HG02571 (cell line): ENCODE measurements around the gene PLCG2.

ENCODE experiments used
- ATAC-seq: cut with Tn5 transposase; IDR thresholded peaks from one replicate; pipeline ENCODE4 v1.9.1; 2021; ENCODE audit warnings: mild to moderate bottlenecking, moderate library complexity; ENCODE audit not compliant: unreplicated experiment

PLCG2 gene

DNA sequence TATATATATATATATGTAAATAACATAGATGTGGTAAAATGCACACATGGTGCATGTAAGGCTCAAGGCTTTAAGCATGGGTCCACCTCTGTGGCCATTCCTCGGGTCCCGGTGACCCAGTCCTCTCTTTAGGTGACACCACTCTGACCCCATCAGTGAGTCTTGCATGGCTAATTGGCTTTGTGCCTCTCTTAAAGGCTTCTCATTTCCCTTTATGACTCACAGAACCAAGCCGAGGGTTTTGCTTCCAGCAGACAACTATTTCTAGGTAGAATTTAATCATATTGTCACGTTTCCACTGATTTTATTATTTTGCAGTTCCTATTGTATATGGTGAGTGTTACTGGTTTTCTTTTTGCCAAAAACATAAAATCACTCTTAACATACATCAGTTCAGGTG is 59.7 kb downstream of the PLCG2 start:
- ATAC-seq = peak; percentile 44

DNA sequence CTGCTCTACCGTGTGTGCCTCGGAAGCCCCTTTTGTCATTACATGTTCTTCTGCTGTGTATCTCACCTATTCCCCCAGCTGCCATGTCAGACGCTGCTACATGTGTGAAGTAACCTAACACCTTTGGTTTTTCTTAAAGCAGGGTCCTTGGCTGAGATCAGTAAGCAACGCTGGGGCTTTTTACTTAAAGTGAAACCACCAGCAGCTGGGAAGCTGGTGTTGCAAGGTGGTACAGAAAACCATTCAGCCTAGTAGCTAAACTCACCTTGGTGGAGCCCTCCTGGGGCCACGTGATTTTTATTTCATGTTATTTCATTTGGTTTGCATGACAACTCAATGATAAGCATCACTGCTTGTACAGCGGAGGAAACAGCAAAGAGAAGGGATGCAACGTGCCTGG is 62.6 kb downstream of the PLCG2 start:
- ATAC-seq = peak; percentile 43

DNA sequence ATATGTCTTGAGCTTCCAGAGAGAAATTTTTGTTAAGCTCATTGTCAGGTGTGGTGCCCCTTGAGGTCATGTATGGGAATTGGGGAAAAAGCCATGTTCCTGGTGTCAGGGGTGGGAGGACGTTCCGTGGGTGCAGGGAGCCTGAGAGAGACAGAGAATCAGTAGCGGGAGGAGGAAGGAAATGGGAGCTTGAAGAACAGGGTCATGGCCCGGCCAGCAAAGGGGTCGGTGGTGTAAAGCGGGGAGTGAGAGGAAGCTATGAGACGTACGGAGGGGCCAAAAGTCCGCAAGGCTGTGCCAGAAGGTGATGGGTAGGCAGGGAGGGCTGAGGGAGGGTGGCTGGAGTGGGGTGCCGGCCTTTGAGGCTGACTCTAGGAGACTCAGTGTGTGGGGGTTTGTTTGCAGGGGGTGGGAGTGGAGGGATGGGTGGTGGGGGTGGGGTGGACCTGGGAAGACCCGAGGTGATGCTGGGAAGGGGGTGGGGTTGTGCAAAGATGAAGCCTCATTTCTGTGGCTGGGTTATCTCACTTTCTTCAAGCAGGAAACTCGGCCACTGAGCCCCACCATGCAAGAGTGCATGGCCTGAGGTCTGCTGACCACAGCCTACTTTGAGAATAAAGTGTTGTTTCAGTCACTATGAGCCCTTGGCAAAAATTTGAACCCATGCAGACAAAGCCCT is 63.6 kb downstream of the PLCG2 start:
- ATAC-seq = no peak

DNA sequence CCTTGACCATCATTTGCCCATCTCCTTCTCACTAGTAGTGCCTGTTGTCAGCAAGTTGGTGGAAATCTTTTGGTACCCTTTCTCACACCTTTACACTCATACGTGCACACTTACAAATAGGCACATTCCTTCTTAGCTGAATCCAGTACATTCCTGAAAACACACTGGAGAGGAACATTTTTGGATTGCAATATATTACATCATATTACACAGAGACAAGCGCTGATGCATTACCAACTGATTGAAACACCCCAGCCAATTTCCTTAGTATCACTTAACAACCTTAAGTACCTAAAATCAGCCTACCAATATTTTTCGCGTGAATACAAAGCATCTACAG is 64.1 kb downstream of the PLCG2 start:
- no peak for ATAC-seq

- ATAC-seq = no peak
Observed at GRCh38 chr16:81843683-81844082, 64.6 kb downstream of the PLCG2 start.

GRCh38 chr16:81846105-81846504 is 67.0 kb downstream of the PLCG2 start:
- ATAC-seq = no peak

- ATAC-seq = no peak
Observed at GRCh38 chr16:81848306-81848853, 69.3 kb downstream of the PLCG2 start.

DNA sequence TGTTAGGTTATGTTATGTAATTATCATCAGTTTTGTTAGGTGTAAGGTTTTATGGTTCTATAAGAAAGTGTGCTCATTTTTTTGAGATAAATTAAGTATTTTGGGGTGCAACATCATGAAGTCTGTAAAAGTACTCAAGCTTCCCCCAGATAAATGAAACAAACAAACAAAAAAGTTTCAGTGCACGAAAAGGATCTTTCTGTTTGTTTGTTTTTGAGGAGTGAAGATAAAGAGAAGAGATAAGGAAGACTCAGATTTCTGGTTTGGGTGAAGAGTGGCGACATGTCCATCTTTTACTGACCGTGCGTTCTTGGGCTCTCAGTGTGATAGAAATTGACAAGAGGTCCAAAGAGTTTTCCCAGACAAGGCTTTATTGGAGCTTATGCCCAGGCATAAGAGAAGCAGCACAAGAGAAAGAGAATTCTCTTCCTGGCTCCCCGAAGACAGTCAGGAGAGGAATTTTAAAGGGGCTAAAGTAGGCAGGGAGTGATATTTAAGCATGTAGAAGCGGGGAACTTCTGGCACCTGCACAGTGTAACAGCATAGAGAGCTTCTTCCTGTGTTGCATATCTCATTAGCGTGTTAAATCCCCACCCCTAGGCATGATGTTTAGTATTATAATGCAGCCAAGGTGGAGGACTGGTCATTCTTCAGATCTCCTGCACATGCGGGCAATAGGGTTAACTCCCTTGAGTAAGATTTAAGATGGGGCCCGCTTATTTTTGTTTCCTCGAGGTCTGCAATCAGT is 71.3 kb downstream of the PLCG2 start:
- ATAC-seq = no peak

DNA sequence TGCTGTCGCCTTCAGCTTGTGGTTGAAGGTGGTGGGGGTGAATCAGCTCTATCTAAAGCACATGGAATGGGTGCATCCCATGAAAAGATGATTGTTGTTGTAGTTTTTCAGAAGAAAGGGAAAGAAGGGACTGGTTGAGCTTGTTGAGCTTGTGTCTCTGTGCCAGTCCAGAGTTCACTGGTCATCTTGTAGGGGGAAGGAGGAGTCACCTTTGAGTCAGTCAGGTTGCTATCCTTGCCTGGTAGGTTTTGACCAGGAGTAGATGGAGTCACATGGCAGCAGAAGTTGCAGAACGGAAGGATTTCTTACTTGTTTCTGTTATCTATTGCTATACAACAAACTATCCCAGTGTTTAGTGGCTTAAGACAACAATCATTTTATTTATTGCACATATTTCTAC is 73.3 kb downstream of the PLCG2 start:
- no peak for ATAC-seq

DNA sequence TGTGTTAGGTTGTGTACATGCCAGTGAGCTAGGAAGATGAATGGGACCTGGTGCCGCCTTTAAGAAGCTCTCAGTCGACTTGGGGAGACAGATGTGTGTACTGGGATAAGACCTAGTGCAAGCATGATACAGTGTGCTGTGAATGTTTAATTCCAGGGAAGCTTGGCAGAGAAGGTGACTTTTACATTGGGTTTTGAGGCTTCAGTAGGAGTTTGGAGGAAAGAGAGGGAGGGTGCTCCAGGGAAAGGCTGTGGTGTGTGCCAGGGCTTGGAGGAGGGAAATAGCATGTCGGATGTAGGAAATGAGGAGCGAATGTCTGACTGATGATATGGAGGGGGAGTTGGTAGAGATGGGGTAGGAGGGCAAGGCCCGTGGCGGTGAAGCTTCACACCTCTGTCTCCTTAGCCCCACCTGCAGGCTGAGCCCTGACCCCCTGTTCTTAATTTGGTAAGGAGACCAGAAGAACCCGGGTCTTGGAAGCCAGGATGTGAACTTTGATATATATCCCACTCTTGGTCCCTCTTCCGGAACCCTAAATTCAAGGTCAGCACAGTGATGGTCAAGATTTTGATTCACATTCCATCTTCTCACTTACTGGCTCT is 76.6 kb downstream of the PLCG2 start:
- ATAC-seq = no peak

GRCh38 chr16:81860287-81861266 is 81.5 kb downstream of the PLCG2 start:
- no peak for ATAC-seq

DNA sequence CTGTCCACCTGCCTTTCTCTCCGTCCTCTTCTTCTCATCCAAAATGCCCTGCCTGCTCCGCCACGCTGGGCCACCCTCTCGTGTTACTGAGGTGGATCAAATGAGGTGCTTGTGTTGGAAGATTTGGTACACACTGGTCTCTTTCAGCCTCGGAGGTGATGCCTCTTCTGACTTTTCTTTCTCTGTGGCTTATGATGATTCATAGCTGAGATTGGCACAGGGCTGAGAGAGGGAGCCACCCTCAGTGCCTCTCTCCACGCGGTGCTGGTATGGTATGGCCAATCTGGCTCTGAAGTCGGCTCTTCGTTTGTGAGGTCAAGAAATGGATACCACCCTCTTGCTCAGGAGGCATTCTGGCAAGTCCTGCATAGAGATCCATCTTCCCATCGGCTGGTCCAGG is 82.4 kb downstream of the PLCG2 start:
- ATAC-seq = no peak

GRCh38 chr16:81861915-81862314 is 82.8 kb downstream of the PLCG2 start:
- no peak for ATAC-seq

DNA sequence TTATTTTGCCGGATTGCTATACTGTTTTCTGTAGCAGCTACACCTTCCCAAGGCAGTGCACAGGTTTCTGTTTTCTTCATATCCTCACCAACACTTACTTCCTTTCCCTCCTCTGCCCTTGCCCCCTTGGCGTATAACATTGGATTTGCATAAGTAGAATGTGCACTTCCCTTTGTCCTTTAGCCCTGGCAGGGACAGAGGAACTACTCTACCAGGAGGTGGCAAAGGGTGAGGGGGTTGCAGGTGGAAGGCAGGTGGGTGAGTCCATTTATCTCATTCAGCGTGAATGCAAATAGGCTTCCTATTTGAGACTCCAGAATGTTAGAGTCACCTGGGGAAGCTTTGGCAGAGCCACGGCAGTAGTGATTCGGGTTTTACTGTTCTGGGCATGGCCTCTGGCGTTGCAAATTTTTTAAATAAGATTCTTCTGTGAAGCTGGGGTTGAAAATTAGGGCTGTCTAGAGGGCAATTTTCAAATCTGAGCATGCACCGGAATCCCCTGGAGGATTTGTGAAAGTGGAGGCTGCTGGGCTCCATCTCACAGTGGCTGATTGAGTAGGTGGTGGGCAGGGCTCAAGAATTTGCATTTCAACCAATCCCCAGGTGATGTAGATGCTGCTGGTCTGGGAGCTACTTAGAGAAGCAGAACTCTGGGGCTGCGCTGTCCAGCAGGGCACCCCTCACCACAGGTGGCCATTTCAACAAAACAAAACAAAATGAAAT is 84.7 kb downstream of the PLCG2 start:
- peak; percentile 73 for ATAC-seq

GRCh38 chr16:81864646-81865382 is 85.7 kb downstream of the PLCG2 start:
- no peak for ATAC-seq

DNA sequence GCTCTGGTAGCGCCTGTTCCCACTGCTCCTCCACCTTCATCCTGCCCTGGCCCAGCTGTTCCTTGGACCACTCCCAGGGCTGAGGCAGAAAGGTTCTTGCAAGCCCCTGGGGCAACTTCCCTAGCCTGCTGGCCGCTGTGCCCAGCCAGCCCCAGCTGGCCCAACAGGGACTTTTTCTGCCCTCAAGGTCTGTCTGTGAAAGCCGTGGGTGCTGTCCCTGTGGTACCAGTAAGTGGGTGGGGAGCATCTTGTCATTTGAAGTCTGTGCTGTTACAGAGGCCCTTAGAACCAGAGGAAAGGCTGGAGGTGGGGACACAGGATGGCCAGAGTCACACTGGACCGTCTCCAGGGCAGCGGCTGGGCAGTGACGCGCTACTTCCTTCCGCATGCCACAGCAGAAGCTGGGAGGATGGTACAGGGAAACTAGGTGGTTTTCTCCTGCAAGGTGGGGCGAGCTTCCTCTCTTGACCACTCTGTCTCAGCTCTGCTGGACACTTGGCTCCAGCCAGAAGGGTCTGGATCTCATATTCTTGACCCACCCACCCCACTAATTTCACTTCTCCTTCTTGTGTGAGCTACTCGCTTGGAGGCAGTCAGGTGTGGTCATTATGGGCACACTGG is 87.8 kb downstream of the PLCG2 start:
- ATAC-seq = peak; percentile 48

DNA sequence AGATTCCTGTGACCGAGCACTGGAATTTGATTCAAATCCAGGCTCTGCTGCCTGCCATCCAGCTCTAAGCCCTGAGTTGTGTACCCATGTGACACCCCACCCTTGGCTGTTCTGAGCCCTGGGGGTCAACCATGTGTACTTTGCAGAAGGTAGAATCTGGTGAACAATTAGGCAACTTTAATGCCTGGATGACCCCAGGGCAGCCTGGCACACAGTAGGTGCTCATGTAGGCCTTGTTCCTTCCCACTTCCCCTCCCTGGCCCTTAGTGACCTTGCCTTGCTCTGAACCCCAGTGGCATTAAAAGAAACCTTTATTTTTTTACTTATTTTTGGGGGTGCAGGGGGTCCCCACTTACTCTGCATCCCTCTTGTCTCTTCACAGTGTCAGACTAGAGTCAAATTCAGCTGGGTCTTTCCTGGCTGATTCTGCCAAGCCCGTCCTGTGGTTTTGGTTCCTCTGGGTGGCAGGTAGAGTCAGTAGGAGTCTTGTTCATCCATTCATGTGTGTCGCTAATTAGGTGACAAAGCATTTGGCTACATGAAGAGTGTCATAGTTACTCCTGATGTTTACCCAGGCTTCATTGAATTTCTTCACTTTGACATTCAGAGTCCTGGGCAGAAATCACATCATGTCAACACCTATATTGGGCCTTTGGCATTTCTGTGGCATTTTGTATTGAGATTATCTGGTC is 89.1 kb downstream of the PLCG2 start:
- no peak for ATAC-seq

GRCh38 chr16:81869326-81869725 is 90.2 kb downstream of the PLCG2 start:
- no peak for ATAC-seq
